Measurements from ENCODE around the gene C6orf47.

Gene C6orf47

DNA sequence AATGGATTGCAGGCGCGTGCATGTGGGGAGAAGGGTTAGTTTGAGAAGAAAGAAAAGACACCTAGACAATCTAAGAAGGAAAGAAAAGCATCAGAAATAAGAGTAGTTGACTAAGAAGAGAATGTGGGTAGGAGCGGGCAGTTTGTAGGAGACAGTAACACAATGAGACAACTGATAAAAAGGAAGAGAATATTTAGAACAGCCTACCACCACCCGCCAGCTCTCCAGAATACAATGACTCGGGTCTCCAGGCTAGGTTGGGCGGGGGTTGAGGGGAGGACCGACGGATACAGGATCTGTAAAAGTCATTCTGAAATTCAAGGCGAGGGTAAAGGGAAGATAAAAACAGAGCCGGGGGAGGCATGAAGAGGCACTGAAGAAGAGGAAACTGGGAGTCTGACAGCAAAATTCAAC, 41.8 kb upstream of the C6orf47 start:
- TF ChIP-seq, protein P1, sequence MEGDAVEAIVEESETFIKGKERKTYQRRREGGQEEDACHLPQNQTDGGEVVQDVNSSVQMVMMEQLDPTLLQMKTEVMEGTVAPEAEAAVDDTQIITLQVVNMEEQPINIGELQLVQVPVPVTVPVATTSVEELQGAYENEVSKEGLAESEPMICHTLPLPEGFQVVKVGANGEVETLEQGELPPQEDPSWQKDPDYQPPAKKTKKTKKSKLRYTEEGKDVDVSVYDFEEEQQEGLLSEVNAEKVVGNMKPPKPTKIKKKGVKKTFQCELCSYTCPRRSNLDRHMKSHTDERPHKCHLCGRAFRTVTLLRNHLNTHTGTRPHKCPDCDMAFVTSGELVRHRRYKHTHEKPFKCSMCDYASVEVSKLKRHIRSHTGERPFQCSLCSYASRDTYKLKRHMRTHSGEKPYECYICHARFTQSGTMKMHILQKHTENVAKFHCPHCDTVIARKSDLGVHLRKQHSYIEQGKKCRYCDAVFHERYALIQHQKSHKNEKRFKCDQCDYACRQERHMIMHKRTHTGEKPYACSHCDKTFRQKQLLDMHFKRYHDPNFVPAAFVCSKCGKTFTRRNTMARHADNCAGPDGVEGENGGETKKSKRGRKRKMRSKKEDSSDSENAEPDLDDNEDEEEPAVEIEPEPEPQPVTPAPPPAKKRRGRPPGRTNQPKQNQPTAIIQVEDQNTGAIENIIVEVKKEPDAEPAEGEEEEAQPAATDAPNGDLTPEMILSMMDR (IDR thresholded peaks at IDR 0.05; ENCODE audit: borderline replicate concordance, insufficient read depth, low read depth, low read length), result no peak
- H3K4me3 ChIP-seq (ENCODE audit: low read depth, low read length), result peak overlapping the region; percentile 62

DNA sequence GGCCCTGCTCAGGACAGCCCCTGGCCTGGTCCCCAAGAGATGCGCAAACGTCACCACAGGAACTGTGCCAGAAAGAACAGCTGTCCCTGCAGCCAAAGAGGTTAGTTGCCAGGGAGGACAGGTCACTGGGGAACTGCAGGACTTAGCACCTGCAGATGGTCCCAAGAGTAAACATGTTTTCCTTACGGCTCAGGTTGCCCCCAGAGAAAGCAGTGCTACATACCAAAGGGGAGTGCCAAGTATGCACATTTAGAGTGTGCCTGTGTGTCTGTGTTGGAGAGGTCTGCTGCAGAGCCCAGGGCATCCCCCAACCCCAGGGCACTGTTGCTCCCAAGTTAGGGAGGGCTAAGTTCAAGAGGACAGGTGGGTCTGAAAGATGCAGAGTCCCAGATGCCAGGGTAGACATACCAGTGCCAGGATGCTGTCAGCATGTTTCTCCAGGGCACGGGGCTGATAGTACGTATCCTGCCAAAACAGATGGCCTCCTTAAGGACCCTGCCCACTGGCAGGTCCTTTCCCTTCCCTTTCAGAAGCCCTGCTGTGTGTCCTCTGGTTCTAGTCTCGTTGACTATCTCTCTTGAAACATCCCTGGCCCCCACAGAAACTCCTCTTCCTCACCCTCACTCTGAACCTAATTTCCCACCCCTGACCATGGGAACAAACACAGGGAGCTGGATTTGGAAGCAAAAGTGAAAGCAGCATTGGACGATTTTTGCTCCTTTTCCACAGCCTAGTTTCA, 41.3 kb upstream of the C6orf47 start:
- H3K4me3 ChIP-seq (ENCODE audit: low read depth, low read length), result peak overlapping the region; percentile 62
- TF ChIP-seq, protein P1 (IDR thresholded peaks at IDR 0.05; ENCODE audit: borderline replicate concordance, insufficient read depth, low read depth, low read length), result no peak

DNA sequence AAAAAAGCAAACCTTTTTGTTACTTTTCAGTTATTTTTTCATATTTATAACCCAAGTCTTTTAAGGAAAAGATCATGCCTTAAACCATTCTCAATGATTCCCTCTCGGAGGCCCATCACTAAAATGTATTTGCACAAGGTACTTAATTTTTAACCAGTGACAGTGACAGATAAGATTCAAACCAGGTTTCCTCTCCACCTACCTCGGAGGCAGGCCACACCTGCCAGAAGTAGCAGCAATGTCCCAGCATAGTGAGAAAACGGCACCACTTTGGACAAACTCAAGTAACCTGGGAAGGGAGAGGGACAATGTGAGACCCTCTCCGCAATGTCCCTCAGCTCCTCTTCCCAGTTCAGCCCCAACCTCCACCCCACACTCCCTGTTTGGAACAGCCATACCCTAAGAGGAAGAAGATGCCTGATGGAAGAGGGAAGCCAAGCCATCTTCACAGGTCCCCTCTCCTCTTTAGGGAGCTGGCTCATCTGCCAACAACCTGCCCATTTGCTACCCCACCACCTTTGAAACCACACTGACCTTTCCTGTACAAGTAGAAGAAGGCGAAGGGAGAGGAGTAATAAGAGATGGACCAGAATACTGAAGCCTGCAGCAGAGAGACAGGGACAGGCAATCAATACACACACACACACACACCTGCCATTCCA, 40.3 kb upstream of the C6orf47 start:
- TF ChIP-seq, protein P1 (IDR thresholded peaks at IDR 0.05; ENCODE audit: borderline replicate concordance, insufficient read depth, low read depth, low read length), result no peak

DNA sequence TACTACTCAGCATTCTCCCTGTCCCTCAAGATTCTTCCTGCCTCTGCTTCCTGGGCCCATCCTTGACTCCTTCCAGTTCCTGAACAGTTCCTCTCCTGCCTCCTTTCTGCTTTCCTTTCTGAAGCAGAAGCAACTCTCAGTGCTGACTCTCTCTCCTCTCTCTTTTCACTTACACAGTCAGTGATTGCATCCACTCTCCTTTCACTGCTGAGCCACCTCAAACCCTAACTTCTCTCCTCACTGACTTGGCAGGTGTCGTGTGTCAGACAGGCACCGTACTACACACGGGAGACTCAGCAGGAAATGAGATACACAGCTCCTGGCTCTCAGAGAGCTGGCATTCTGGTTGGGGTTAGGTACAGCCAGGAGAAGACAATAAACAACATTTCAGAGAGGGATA, 37.0 kb upstream of the C6orf47 start:
- TF ChIP-seq, protein P1 (IDR thresholded peaks at IDR 0.05; ENCODE audit: borderline replicate concordance, insufficient read depth, low read depth, low read length), result no peak
- no peak overlapping the region for H3K4me3 ChIP-seq (ENCODE audit: low read depth, low read length)

More for the DNA sequence above, 40.3 kb upstream of the C6orf47 start:
- H3K4me3 ChIP-seq (ENCODE audit: low read depth, low read length), result no peak overlapping the region

DNA sequence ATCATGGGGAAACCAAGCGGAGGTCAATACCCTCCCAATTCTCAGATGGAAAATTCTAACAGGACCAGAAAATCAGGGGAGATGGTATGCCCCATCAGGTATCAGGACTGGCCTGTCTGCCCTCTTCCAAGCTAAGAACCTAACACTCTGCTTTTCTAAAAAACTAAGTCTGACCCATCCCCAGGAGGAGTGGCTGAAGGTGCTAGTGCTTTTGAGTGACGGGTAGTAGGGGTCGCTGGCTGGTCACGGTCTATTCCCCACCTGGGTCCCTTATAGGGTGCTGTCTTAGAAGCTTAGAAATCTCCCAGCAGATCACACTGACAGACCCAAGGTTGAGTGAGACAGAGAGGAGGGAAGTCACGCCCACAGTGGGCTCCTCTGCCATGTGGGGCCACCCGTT, 33.0 kb upstream of the C6orf47 start:
- no peak overlapping the region for H3K4me3 ChIP-seq (ENCODE audit: low read depth, low read length)
- TF ChIP-seq, protein P1 (IDR thresholded peaks at IDR 0.05; ENCODE audit: borderline replicate concordance, insufficient read depth, low read depth, low read length), result no peak

DNA sequence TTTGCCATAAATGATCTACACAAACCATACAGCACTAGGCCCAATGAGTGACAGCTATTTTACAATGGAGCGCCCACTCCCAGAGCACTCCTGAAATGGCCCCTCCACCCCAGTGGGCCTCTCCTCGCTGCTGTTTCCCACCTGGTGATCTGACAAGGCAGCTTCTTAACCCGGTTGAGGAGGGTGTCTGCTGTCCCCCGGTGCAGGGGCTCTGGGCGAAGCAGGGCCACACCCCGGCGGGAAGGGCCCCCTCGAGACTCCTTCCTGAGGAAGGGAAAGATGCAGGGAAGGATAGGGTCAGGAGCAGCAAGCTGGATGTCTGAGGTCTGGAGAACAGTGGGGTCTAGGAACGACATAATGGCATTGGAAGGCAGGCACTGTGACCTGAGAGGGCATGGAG, 32.3 kb upstream of the C6orf47 start:
- TF ChIP-seq, protein P1 (IDR thresholded peaks at IDR 0.05; ENCODE audit: borderline replicate concordance, insufficient read depth, low read depth, low read length), result no peak
- H3K4me3 ChIP-seq (ENCODE audit: low read depth, low read length), result no peak overlapping the region

DNA sequence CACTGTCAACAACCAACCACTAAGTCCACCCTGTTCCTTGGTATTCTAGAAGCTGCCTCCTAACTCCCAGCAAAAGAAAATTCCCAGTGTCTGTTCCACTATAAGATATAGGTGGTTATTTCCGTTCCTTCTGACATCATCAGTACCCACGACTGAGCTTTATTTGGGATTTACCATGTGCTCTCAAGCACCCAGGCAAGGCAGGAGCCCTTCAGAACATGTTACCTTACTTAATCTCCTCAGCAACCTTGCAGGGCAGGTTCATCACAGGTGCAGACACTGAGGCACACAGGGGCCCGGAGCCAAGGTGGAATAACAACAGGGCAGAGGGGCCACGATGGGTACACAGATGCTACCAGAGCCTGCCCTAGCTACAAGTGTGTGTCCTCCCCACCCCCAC, 31.8 kb upstream of the C6orf47 start:
- TF ChIP-seq, protein P1 (IDR thresholded peaks at IDR 0.05; ENCODE audit: borderline replicate concordance, insufficient read depth, low read depth, low read length), result no peak
- no peak overlapping the region for H3K4me3 ChIP-seq (ENCODE audit: low read depth, low read length)

All from GM12875 (cell line).